Measurements from ENCODE around the gene TNN. TPM values are rescaled to one million over a fixed set of nuclear protein-coding genes. Genes with fewer than 3 reads are reported as not detected.

TNN gene
- total RNA-seq, 1 experiment from 2014 or later = 0.11 TPM

GRCh38 chr1:175162955-175163354 lies 95.3 kb downstream of the TNN start:
- H3K4ac ChIP-seq (ENCODE audit: low read depth, low read length) = no peak overlapping the region
- no peaks in the 10 kb centered on the region for H3K23me2 ChIP-seq (ENCODE audit: insufficient read length, low read depth, low read length, poor library complexity, severe bottlenecking)
- Mint-ChIP-seq H3K4me1 (peaks cover 2 to 4% of the 10 kb centered on the region in 2 experiments; a peak in 2 of 4 replicates), H3K27ac (no peak overlapping the region), H3K27me3 (ENCODE audit: low read depth) (no peaks in the 10 kb centered on the region), H3K4me3 (no peak overlapping the region), H3K9me3 (no peaks in the 10 kb centered on the region), H3K36me3 (ENCODE audit: insufficient read depth in 1 of 3, low read depth in 3 of 3) (peaks cover 0 to 9% (median 4%) of the 10 kb centered on the region in 3 experiments; a peak in 4 of 7 replicates)
- no peak overlapping the region for H3K14ac ChIP-seq (ENCODE audit: insufficient read depth, low read length)
- no peak overlapping the region for H3T11ph ChIP-seq (ENCODE audit: low read length)
- H3K79me1 ChIP-seq (ENCODE audit: insufficient read depth, low read depth, low read length, poor library complexity, severe bottlenecking) = no peaks in the 10 kb centered on the region
- H3K4me2 ChIP-seq (ENCODE audit: insufficient read depth, insufficient read length, low read length) = no peak overlapping the region
- H2BK12ac ChIP-seq (ENCODE audit: insufficient read length, low read depth, low read length) = no peak overlapping the region
- no peak for TF ChIP-seq CTCF (conservative IDR thresholded peaks at IDR 0.05)
- H3K27me3 ChIP-seq (ENCODE audit: insufficient read depth, low read length) = no peaks in the 10 kb centered on the region
- no peaks in the 10 kb centered on the region for H3K79me2 ChIP-seq (ENCODE audit: insufficient read depth, low read length)
- H2BK15ac ChIP-seq (ENCODE audit: low read depth, low read length) = no peak overlapping the region
- H4K8ac ChIP-seq (replicated peaks; ENCODE audit: insufficient read length, low read depth, low read length) = no peak overlapping the region
- no CpG with 5 or more reads among the region's 4 CpGs for WGBS (ENCODE audit: extremely low coverage, insufficient read length, low lambda C conversion rate)
- no peak overlapping the region for H3K9ac ChIP-seq (ENCODE audit: extremely low read depth, insufficient read length, low read length)
- no peak overlapping the region for H2BK5ac ChIP-seq (ENCODE audit: insufficient read length, low read length)
- no peak overlapping the region for H2BK20ac ChIP-seq (ENCODE audit: low read depth, low read length, poor library complexity, severe bottlenecking)
- H4K91ac ChIP-seq (ENCODE audit: insufficient read length, low read depth, low read length) = no peak overlapping the region
- no peaks in the 10 kb centered on the region for H4K20me1 ChIP-seq (ENCODE audit: control insufficient read depth, insufficient read depth, insufficient read length)
- no peaks in the 10 kb centered on the region for H3K4me1 ChIP-seq (ENCODE audit: insufficient read depth, low read length)
- H2BK120ac ChIP-seq (ENCODE audit: low read depth, low read length, poor library complexity, severe bottlenecking) = no peak overlapping the region
- no peak overlapping the region for H3K18ac ChIP-seq (ENCODE audit: insufficient read length, low read depth, low read length)
- H2AK5ac ChIP-seq (ENCODE audit: insufficient read length, low read length) = no peak overlapping the region
- DNase-seq = no peak
- H3K23ac ChIP-seq (ENCODE audit: insufficient read length, low read depth, low read length) = no peak overlapping the region
- H3K9me3 ChIP-seq (ENCODE audit: control insufficient read depth, low read depth, low read length) = no peaks in the 10 kb centered on the region
- no peak overlapping the region for H2AFZ ChIP-seq (ENCODE audit: low read length)
- H4K5ac ChIP-seq (ENCODE audit: insufficient read length, low read depth, low read length) = no peak overlapping the region
- no peak overlapping the region for H3K56ac ChIP-seq (ENCODE audit: insufficient read length, low read depth, low read length)
- no peak overlapping the region for H3K27ac ChIP-seq (ENCODE audit: insufficient read length, low read depth, low read length)
